WTC11 (cell line): ENCODE data around the gene DESI1. TPM values are rescaled to one million over a fixed set of nuclear protein-coding genes. Genes with fewer than 3 reads are reported as not detected.
A peak's percentile ranks its signal among the peaks of the same experiment; 100 is the strongest.

Experiments
- ATAC-seq: fragments of 200-7000 bp; cut with Tn5 transposase; 2 replicates; pipeline ENCODE4 v1.10.0; 2021; ENCODE audit warnings: mild to moderate bottlenecking, moderate library complexity
- CTCF ChIA-PET: fragments of 300-600 bp; sonication (Branson Sonifier 250); formaldehyde crosslinking; loops from one replicate; lab custom pipeline; 2021; ENCODE audit warnings: antibody characterized with exemption; lab: Charles Lee
- POLR2A ChIA-PET: fragments of 350-600 bp; sonication (Branson Sonifier 250); formaldehyde crosslinking; loops from one replicate; lab custom pipeline; 2021; ENCODE audit warnings: antibody characterized with exemption; lab: Charles Lee
- DNase-seq: peaks from one replicate; pipeline ENCODE4 v3.0.0; 2021; ENCODE audit warnings: low spot score
- H3K27ac Mint-ChIP-seq: 2 replicates; pipeline ENCODE4 v1.8.0; 2021; ENCODE audit warnings: mixed read lengths
- H3K27me3 Mint-ChIP-seq: 2 replicates; pipeline ENCODE4 v1.8.0; 2021; ENCODE audit warnings: low read depth, mild to moderate bottlenecking, moderate library complexity, mixed read lengths
- H3K36me3 Mint-ChIP-seq: 2 replicates; pipeline ENCODE4 v1.8.0; 2021; ENCODE audit warnings: mixed read lengths
- H3K4me1 Mint-ChIP-seq: 2 replicates; pipeline ENCODE4 v1.8.0; 2022; ENCODE audit warnings: mixed read lengths
- H3K4me3 Mint-ChIP-seq: 2 replicates; pipeline ENCODE4 v1.8.0; 2021; ENCODE audit warnings: mild to moderate bottlenecking, moderate library complexity, mixed read lengths
- H3K9me3 Mint-ChIP-seq: 2 replicates; pipeline ENCODE4 v1.8.0; 2021; ENCODE audit warnings: mixed read lengths
- CBFB ChIP-seq: sonication (generic); formaldehyde crosslinking; IDR thresholded peaks from 2 replicates; pipeline ENCODE4 v1.8.1; 2022; ENCODE audit warnings: mild to moderate bottlenecking, low read depth, missing genetic modification reagents
- CREB1 ChIP-seq: sonication (generic); formaldehyde crosslinking; IDR thresholded peaks from 2 replicates; pipeline ENCODE4 v1.8.0; 2023; ENCODE audit warnings: mild to moderate bottlenecking, missing genetic modification reagents
- EMX1 ChIP-seq: fragments of 250-450 bp; sonication (Bioruptor Pico); IDR thresholded peaks from 2 replicates; pipeline ENCODE4 v1.8.0; 2021; ENCODE audit warnings: mild to moderate bottlenecking
- ERG ChIP-seq: fragments of 250-450 bp; sonication (Bioruptor Pico); IDR thresholded peaks from 2 replicates; pipeline ENCODE4 v1.8.0; 2021; ENCODE audit warnings: mild to moderate bottlenecking
- ESRRA ChIP-seq: sonication (generic); formaldehyde crosslinking; IDR thresholded peaks from 2 replicates; pipeline ENCODE4 v1.8.1; 2022; ENCODE audit warnings: mild to moderate bottlenecking, missing genetic modification reagents, borderline replicate concordance
- FOXK1 ChIP-seq: sonication (generic); formaldehyde crosslinking; IDR thresholded peaks from 2 replicates; pipeline ENCODE4 v1.8.0; 2022; ENCODE audit warnings: mild to moderate bottlenecking, moderate library complexity, missing genetic modification reagents
- JUN ChIP-seq: sonication (generic); formaldehyde crosslinking; IDR thresholded peaks from 2 replicates; pipeline ENCODE4 v1.8.0; 2023; ENCODE audit warnings: mild to moderate bottlenecking, missing genetic modification reagents
- PRDM15 ChIP-seq: sonication (generic); formaldehyde crosslinking; IDR thresholded peaks from 2 replicates; pipeline ENCODE4 v1.8.0; 2022; ENCODE audit warnings: missing genetic modification reagents
- PREB ChIP-seq: sonication (generic); formaldehyde crosslinking; IDR thresholded peaks from 2 replicates; pipeline ENCODE4 v1.8.1; 2022; ENCODE audit warnings: mild to moderate bottlenecking, missing genetic modification reagents, moderate library complexity, borderline replicate concordance
- TCF7 ChIP-seq: sonication (generic); formaldehyde crosslinking; IDR thresholded peaks from 2 replicates; pipeline ENCODE4 v1.8.0; 2022; ENCODE audit warnings: mild to moderate bottlenecking, low read depth, missing genetic modification reagents, moderate library complexity
- TP53 ChIP-seq: sonication (generic); formaldehyde crosslinking; IDR thresholded peaks from 2 replicates; pipeline ENCODE4 v1.8.1; 2023; ENCODE audit warnings: mild to moderate bottlenecking, missing genetic modification reagents
- ZNF121 ChIP-seq: sonication (generic); formaldehyde crosslinking; IDR thresholded peaks from 2 replicates; pipeline ENCODE4 v1.8.0; 2023; ENCODE audit warnings: missing genetic modification reagents
- ZNF317 ChIP-seq: sonication (generic); formaldehyde crosslinking; IDR thresholded peaks from 2 replicates; pipeline ENCODE4 v1.8.1; 2023; ENCODE audit warnings: low read depth, mild to moderate bottlenecking, moderate library complexity, missing genetic modification reagents, borderline replicate concordance
- ZNF671 ChIP-seq: fragments of 250-450 bp; sonication (Bioruptor Pico); IDR thresholded peaks from 2 replicates; pipeline ENCODE4 v1.8.0; 2021; ENCODE audit warnings: mild to moderate bottlenecking
- total RNA-seq: library from RNA; stranded (reverse); gene quantifications from 3 replicates; pipeline ENCODE4 v1.2.3, GENCODE V29; 2021
- TF ChIP-seq, protein P1 (sequence below): sonication (generic); formaldehyde crosslinking; IDR thresholded peaks from 2 replicates; pipeline ENCODE4 v1.8.1; 2023; ENCODE audit warnings: mild to moderate bottlenecking, missing genetic modification reagents
- TF ChIP-seq, protein P2 (sequence below): sonication (generic); formaldehyde crosslinking; conservative IDR thresholded peaks from 2 replicates; pipeline ENCODE4 v1.8.1; 2022; ENCODE audit warnings: mild to moderate bottlenecking, missing genetic modification reagents
- TF ChIP-seq, protein P3 (sequence below): sonication (generic); formaldehyde crosslinking; IDR thresholded peaks from 2 replicates; pipeline ENCODE4 v1.8.0; 2022; ENCODE audit warnings: mild to moderate bottlenecking, missing genetic modification reagents

The DESI1 gene
- total RNA-seq, 1 experiment from 2014 or later, result 32.2 TPM

- TF ChIP-seq PREB (CRISPR knock-in tag), result no peak
- no peak for TF ChIP-seq ZNF317
- TF ChIP-seq EMX1 (CRISPR knock-in tag), result no peak
- TF ChIP-seq, protein P1, sequence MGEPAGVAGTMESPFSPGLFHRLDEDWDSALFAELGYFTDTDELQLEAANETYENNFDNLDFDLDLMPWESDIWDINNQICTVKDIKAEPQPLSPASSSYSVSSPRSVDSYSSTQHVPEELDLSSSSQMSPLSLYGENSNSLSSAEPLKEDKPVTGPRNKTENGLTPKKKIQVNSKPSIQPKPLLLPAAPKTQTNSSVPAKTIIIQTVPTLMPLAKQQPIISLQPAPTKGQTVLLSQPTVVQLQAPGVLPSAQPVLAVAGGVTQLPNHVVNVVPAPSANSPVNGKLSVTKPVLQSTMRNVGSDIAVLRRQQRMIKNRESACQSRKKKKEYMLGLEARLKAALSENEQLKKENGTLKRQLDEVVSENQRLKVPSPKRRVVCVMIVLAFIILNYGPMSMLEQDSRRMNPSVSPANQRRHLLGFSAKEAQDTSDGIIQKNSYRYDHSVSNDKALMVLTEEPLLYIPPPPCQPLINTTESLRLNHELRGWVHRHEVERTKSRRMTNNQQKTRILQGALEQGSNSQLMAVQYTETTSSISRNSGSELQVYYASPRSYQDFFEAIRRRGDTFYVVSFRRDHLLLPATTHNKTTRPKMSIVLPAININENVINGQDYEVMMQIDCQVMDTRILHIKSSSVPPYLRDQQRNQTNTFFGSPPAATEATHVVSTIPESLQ, result no peak
- TF ChIP-seq PRDM15 (CRISPR knock-in tag), result no peak
- TF ChIP-seq TP53 (CRISPR knock-in tag), result peak; percentile 77; the same call in 1 of the 2 replicates
- TF ChIP-seq ERG (CRISPR knock-in tag), result no peak
- TF ChIP-seq TCF7 (CRISPR knock-in tag), result 0 out of 2 replicates have a peak, but pooled peaks have one; percentile 54
- TF ChIP-seq, protein P2, sequence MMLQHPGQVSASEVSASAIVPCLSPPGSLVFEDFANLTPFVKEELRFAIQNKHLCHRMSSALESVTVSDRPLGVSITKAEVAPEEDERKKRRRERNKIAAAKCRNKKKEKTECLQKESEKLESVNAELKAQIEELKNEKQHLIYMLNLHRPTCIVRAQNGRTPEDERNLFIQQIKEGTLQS, result no peak
- TF ChIP-seq JUN (CRISPR knock-in tag), result no peak
- TF ChIP-seq FOXK1 (CRISPR knock-in tag), result no peak
- TF ChIP-seq ZNF671 (CRISPR knock-in tag), result no peak
- no peak for TF ChIP-seq CREB1 (CRISPR knock-in tag)
- TF ChIP-seq CBFB, result no peak
Observed at GRCh38 chr22:41620589-41621098, at the start of gene DESI1 (continued).

DNA sequence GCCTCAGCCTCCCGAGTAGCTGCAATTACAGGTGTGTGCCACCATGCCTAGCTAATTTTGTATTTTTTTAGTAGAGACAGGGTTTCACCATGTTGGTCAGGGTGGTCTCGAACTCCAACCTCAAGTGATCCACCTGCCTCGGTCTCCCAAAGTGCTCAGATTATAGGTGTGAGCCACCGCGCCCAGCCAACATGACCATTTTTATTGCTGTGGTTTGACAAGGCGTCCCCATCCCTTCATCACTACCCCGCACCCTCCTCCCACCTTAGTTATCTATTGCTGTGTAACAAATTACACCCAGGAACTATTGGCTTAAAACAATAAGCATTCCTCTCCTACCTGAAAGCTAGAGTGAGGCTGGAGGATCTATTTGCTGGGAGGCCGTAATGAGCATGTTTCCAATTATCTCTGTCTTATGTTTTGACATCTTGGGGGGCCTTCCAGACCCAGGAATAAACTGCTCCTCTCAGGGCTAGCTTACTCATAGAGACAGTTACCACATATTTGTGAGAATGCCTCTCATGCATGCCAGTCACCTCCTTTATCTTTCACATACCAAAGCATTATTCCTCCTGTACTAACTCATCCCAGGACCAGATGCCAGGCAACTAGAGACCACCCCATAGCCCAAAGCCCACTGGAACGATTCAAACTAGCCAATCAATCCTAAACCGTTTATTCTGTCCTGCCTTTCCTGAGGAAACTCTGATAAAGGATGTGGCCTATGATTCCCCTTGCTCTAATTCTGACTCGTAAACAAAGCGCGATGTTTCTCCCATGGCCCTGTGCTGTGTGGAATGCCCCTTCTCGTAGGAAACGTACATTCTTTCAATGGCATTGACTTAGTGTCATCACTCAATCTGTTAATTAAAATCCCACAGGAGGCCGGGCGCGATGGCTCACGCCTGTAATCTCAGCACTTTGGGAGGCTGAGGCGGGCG is 48.4 kb upstream of the DESI1 start:
- Mint-ChIP-seq H3K27ac (peak overlapping the region; percentile 37; the same call in 1 of the 2 replicates), H3K36me3 (peaks cover 6% of the 10 kb centered on the region), H3K9me3 (no peaks in the 10 kb centered on the region), H3K4me1 (peaks cover 12% of the 10 kb centered on the region), H3K4me3 (no peak overlapping the region), H3K27me3 (no peaks in the 10 kb centered on the region)
- no peak for DNase-seq
- TF ChIP-seq ZNF121 (no peak), ESRRA (CRISPR knock-in tag) (no peak)
- TF ChIP-seq, protein P3, sequence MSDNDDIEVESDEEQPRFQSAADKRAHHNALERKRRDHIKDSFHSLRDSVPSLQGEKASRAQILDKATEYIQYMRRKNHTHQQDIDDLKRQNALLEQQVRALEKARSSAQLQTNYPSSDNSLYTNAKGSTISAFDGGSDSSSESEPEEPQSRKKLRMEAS (CRISPR knock-in tag), result no peak
- TF ChIP-seq, all 79 proteins: peak for 0
- CTCF ChIA-PET, result interaction anchor here (0.7 kb wide), 1 partner anchor 272 kb away, joined by 4 read pairs; no protein-coding TSS in a partner anchor
- POLR2A ChIA-PET, result interaction anchor here (0.7 kb wide), 1 partner anchor 30 kb away, joined by 5 read pairs; no protein-coding TSS in a partner anchor
- ATAC-seq, result no peak
